Measurements from ENCODE around the gene FAM222A. TPM values are rescaled to one million over a fixed set of nuclear protein-coding genes. Genes with fewer than 3 reads are reported as not detected.
"Not testable (repeated sequence)": the region's sequence is repeated elsewhere in the genome, so short reads cannot be mapped to it uniquely, and the experiment has no call there.

The FAM222A gene
- total RNA-seq, 5 donors from 2014 or later (not counting 1 experiment from before 2014, with no cell fraction given) = 0.95 to 4.2 (median 1.6) TPM

DNA sequence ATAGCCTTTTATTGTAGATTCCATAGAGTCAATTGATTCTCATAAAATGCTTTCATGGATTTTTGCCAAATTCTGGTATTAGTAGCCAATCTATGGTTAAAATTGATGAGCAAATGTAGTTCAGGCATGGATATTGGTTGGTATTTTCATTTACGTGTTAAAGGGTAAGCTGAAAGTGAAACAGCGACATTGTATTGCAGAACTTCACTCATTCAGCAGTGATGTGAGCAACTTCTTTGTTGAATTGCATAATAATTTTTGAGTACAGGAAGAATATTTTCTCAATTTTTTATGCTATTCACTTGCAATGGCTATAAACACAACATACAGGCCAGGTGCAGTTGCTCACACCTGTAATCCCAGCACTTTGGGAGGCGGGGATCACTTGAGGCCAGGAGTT is 24.2 kb upstream of the FAM222A start:
- peaks cover 11 to 13% of the 10 kb centered on the region in 2 donors for H3K27me3 Mint-ChIP-seq
- CTCF ChIA-PET = no interaction called here
- H3K27ac ChIP-seq (ENCODE audit: low read length) = no peak overlapping the region
- no peaks in the 10 kb centered on the region for H3K4me1 ChIP-seq (ENCODE audit: control insufficient read depth in 1 of 2, extremely low read depth in 1 of 2, insufficient read depth in 2 of 2, low read length in 2 of 2)
- no peak overlapping the region for H3K4me3 ChIP-seq (ENCODE audit: control insufficient read depth in 1 of 2, extremely low read depth in 1 of 2, low read length in 1 of 2)
- no peak overlapping the region for H3K27ac Mint-ChIP-seq
- no peak overlapping the region for H3K4me3 Mint-ChIP-seq
- DNase-seq = no peak
- H3K4me1 Mint-ChIP-seq = no peaks in the 10 kb centered on the region
- no CpG with 5 or more reads among the region's 3 CpGs for WGBS (ENCODE audit: insufficient coverage)
- H3K9me3 Mint-ChIP-seq = no peaks in the 10 kb centered on the region
- ATAC-seq (replicated peaks in 1 of 4) = no peak
- no peaks in the 10 kb centered on the region for H3K36me3 ChIP-seq (ENCODE audit: control insufficient read depth in 2 of 2, extremely low read depth in 1 of 2, insufficient read depth in 1 of 2, low read length in 1 of 2)
- peaks cover 0 to 16% of the 10 kb centered on the region in 2 experiments for H3K27me3 ChIP-seq (replicated peaks in 1 of 2; ENCODE audit: control insufficient read depth in 2 of 2, extremely low read depth in 1 of 2, insufficient read depth in 2 of 2, low read length in 1 of 2)
- H3K36me3 Mint-ChIP-seq = no peaks in the 10 kb centered on the region
- POLR2A ChIA-PET = no interaction called here
- H3K9me3 ChIP-seq = no peaks in the 10 kb centered on the region

GRCh38 chr12:109693160-109693559 is 20.5 kb upstream of the FAM222A start:
- DNase-seq = no peak
- Histone ChIP-seq H3K36me3 (ENCODE audit: control insufficient read depth in 2 of 2, extremely low read depth in 1 of 2, insufficient read depth in 1 of 2, low read length in 1 of 2) (no peaks in the 10 kb centered on the region), H3K27me3 (replicated peaks in 1 of 2; ENCODE audit: control insufficient read depth in 2 of 2, extremely low read depth in 1 of 2, insufficient read depth in 2 of 2, low read length in 1 of 2) (peaks cover 0 to 11% of the 10 kb centered on the region in 2 experiments), H3K4me3 (ENCODE audit: control insufficient read depth in 1 of 2, extremely low read depth in 1 of 2, low read length in 1 of 2) (no peak overlapping the region), H3K27ac (ENCODE audit: low read length) (no peak overlapping the region), H3K4me1 (ENCODE audit: control insufficient read depth in 1 of 2, extremely low read depth in 1 of 2, insufficient read depth in 2 of 2, low read length in 2 of 2) (no peaks in the 10 kb centered on the region), H3K9me3 (no peaks in the 10 kb centered on the region)
- Mint-ChIP-seq H3K36me3 (no peaks in the 10 kb centered on the region), H3K4me3 (no peak overlapping the region), H3K9me3 (no peaks in the 10 kb centered on the region), H3K27me3 (peaks cover 11 to 14% of the 10 kb centered on the region in 2 donors), H3K4me1 (no peaks in the 10 kb centered on the region), H3K27ac (no peak overlapping the region)
- no CpG with 5 or more reads among the region's 1 CpG for WGBS (ENCODE audit: insufficient coverage)
- ATAC-seq (replicated peaks in 1 of 4) = no peak
- ChIA-PET CTCF (no interaction called here), POLR2A (interaction anchor here in 1 of 2 donors (0.5 kb wide), 1 partner anchor 61 kb away, joined by 4 read pairs; no protein-coding TSS in a partner anchor)

DNA sequence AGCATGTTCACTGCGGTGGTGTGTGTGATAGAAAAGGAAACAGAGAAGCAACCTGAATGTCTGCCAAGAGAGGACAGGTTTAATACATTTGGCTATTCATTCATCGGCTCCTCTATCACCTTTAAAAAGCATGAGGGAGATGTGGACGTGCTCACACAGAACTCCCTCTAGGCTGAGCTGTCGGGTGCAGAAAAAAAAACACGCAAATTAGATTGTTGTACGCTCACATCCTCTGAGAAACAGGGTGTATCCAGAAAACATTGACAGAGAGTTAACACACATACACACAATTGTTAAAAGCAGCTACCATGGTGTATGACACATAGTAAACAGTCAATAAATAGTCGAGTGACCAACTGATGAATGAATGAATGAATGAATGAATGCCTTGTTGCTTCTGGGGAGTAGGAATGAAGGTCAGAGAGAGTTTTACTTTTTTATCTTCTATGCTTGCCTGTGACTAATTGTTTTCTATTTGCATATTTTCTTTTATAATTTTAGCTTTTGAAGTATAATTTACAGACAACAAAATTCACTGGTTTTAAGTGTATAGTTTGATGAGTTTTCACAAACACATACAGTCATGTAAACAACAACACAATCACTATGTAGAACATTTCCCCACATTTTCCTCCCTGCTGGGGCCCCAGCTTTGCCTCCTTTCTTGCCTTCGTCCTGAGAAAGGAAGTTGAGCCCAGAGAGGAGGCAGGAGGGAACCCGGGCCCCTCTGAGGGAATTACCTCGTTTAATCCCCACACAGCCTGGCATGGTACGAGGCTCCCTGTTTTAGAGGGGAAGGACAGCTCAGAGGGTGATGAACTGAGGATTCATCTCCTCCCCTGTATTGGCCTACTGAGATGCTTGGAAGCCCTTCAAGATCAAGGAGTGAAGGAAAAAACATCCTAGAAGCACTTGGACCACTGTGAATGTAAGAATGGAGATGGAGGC is 19.7 kb upstream of the FAM222A start:
- Histone ChIP-seq H3K4me3 (ENCODE audit: control insufficient read depth in 1 of 2, extremely low read depth in 1 of 2, low read length in 1 of 2) (no peak overlapping the region), H3K27me3 (replicated peaks in 1 of 2; ENCODE audit: control insufficient read depth in 2 of 2, extremely low read depth in 1 of 2, insufficient read depth in 2 of 2, low read length in 1 of 2) (peaks cover 0 to 11% of the 10 kb centered on the region in 2 experiments), H3K27ac (ENCODE audit: low read length) (no peak overlapping the region), H3K9me3 (no peaks in the 10 kb centered on the region), H3K36me3 (ENCODE audit: control insufficient read depth in 2 of 2, extremely low read depth in 1 of 2, insufficient read depth in 1 of 2, low read length in 1 of 2) (no peaks in the 10 kb centered on the region), H3K4me1 (ENCODE audit: control insufficient read depth in 1 of 2, extremely low read depth in 1 of 2, insufficient read depth in 2 of 2, low read length in 2 of 2) (no peaks in the 10 kb centered on the region)
- Mint-ChIP-seq H3K27ac (no peak overlapping the region), H3K4me1 (no peaks in the 10 kb centered on the region), H3K4me3 (no peak overlapping the region), H3K9me3 (no peaks in the 10 kb centered on the region), H3K27me3 (peaks cover 11 to 14% of the 10 kb centered on the region in 2 donors), H3K36me3 (no peaks in the 10 kb centered on the region)
- ChIA-PET POLR2A (no interaction called here), CTCF (interaction anchor here in 1 of 2 donors (0.6 kb wide), 1 partner anchor 174 kb away, joined by 3 read pairs; no protein-coding TSS in a partner anchor)
- DNase-seq = no peak
- no CpG with 5 or more reads among the region's 11 CpGs for WGBS (ENCODE audit: insufficient coverage)
- no peak for ATAC-seq (replicated peaks in 1 of 4)

- DNase-seq; ATAC-seq (replicated peaks in 1 of 4); H3K36me3 ChIP-seq (ENCODE audit: control insufficient read depth in 2 of 2, extremely low read depth in 1 of 2, insufficient read depth in 1 of 2, low read length in 1 of 2); POLR2A ChIA-PET; H3K27ac ChIP-seq (ENCODE audit: low read length); H3K9me3 Mint-ChIP-seq; H3K9me3 ChIP-seq; H3K4me3 ChIP-seq (ENCODE audit: control insufficient read depth in 1 of 2, extremely low read depth in 1 of 2, low read length in 1 of 2); H3K4me1 ChIP-seq (ENCODE audit: control insufficient read depth in 1 of 2, extremely low read depth in 1 of 2, insufficient read depth in 2 of 2, low read length in 2 of 2); H3K4me3 Mint-ChIP-seq; H3K4me1 Mint-ChIP-seq; H3K36me3 Mint-ChIP-seq; H3K27ac Mint-ChIP-seq: not testable (repeated sequence)
- H3K27me3 Mint-ChIP-seq = peaks cover 11 to 16% of the 10 kb centered on the region in 2 donors
- WGBS (ENCODE audit: insufficient coverage) = 100% methylated on average over 1 of the region's 6 CpGs
- CTCF ChIA-PET = interaction anchor here in 1 of 2 donors (0.6 kb wide), 1 partner anchor 174 kb away, joined by 3 read pairs; no protein-coding TSS in a partner anchor
- peaks cover 0 to 13% of the 10 kb centered on the region in 2 experiments for H3K27me3 ChIP-seq (replicated peaks in 1 of 2; ENCODE audit: control insufficient read depth in 2 of 2, extremely low read depth in 1 of 2, insufficient read depth in 2 of 2, low read length in 1 of 2)
These were observed 19.0 kb upstream of the FAM222A start for GRCh38 chr12:109694629-109695028.

DNA sequence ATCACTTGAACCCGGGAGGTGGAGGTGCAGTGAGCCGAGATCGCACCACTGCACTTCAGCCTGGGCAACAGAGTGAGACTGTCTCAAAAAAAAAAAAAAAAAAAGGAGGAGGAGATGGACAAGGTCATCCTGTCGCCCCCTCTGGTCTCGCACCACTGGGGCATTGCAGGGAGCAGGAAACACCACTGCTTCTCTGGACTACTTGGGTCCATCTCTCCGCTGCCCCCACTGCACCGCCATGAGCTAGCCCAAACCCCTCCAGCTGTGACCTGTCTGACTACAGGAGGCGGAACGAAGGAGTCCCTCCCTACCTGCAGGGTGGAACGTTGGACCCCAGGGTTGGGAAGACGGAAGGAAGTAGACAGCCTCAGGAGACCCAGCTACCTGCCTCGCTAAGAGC is 18.2 kb upstream of the FAM222A start:
- Histone ChIP-seq H3K36me3 (ENCODE audit: control insufficient read depth in 2 of 2, extremely low read depth in 1 of 2, insufficient read depth in 1 of 2, low read length in 1 of 2) (no peaks in the 10 kb centered on the region), H3K9me3 (no peaks in the 10 kb centered on the region), H3K4me1 (ENCODE audit: control insufficient read depth in 1 of 2, extremely low read depth in 1 of 2, insufficient read depth in 2 of 2, low read length in 2 of 2) (no peaks in the 10 kb centered on the region), H3K4me3 (ENCODE audit: control insufficient read depth in 1 of 2, extremely low read depth in 1 of 2, low read length in 1 of 2) (no peak overlapping the region), H3K27ac (ENCODE audit: low read length) (no peak overlapping the region), H3K27me3 (replicated peaks in 1 of 2; ENCODE audit: control insufficient read depth in 2 of 2, extremely low read depth in 1 of 2, insufficient read depth in 2 of 2, low read length in 1 of 2) (peaks cover 0 to 16% of the 10 kb centered on the region in 2 experiments)
- POLR2A ChIA-PET = no interaction called here
- DNase-seq (no peak), ATAC-seq (replicated peaks in 1 of 4) (no peak)
- CTCF ChIA-PET = no interaction called here
- Mint-ChIP-seq H3K27me3 (peaks cover 11 to 16% of the 10 kb centered on the region in 2 donors), H3K36me3 (no peaks in the 10 kb centered on the region), H3K27ac (no peak overlapping the region), H3K9me3 (no peaks in the 10 kb centered on the region), H3K4me3 (no peak overlapping the region), H3K4me1 (no peaks in the 10 kb centered on the region)
- 89% methylated on average over 7 of the region's 12 CpGs for WGBS (ENCODE audit: insufficient coverage)

GRCh38 chr12:109695961-109696461 is 17.6 kb upstream of the FAM222A start:
- WGBS (ENCODE audit: insufficient coverage) = 57% methylated on average over 2 of the region's 6 CpGs
- no peak overlapping the region for H3K27ac ChIP-seq (ENCODE audit: low read length)
- DNase-seq (no peak), ATAC-seq (replicated peaks in 1 of 4) (no peak)
- H3K9me3 Mint-ChIP-seq = no peaks in the 10 kb centered on the region
- no peak overlapping the region for H3K4me3 Mint-ChIP-seq
- H3K36me3 ChIP-seq (ENCODE audit: control insufficient read depth in 2 of 2, extremely low read depth in 1 of 2, insufficient read depth in 1 of 2, low read length in 1 of 2) = no peaks in the 10 kb centered on the region
- no peak overlapping the region for H3K27ac Mint-ChIP-seq
- H3K27me3 ChIP-seq (replicated peaks in 1 of 2; ENCODE audit: control insufficient read depth in 2 of 2, extremely low read depth in 1 of 2, insufficient read depth in 2 of 2, low read length in 1 of 2) = peaks cover 0 to 17% of the 10 kb centered on the region in 2 experiments
- H3K4me1 Mint-ChIP-seq = no peaks in the 10 kb centered on the region
- H3K4me1 ChIP-seq (ENCODE audit: control insufficient read depth in 1 of 2, extremely low read depth in 1 of 2, insufficient read depth in 2 of 2, low read length in 2 of 2) = no peaks in the 10 kb centered on the region
- H3K4me3 ChIP-seq (ENCODE audit: control insufficient read depth in 1 of 2, extremely low read depth in 1 of 2, low read length in 1 of 2) = no peak overlapping the region
- H3K9me3 ChIP-seq = no peaks in the 10 kb centered on the region
- no peaks in the 10 kb centered on the region for H3K36me3 Mint-ChIP-seq
- peaks cover 11 to 18% of the 10 kb centered on the region in 2 donors for H3K27me3 Mint-ChIP-seq
- CTCF ChIA-PET = no interaction called here
- POLR2A ChIA-PET = no interaction called here
